H1 (cell line): ENCODE results near the gene TMEM229B.
A peak's percentile ranks its signal among the peaks of the same experiment; 100 is the strongest.

ENCODE experiments used
- BRCA1 ChIP-seq: IDR thresholded peaks from 2 replicates; pipeline ENCODE4 v1.6.1; 2012; ENCODE audit warnings: low read depth, low read length, improper control_type of control experiment
- EZH2 ChIP-seq: fragments of 200-600 bp; sonication (generic); IDR thresholded peaks from 2 replicates; pipeline ENCODE4 v1.7.1; 2012; ENCODE audit warnings: low read depth, mild to moderate bottlenecking, moderate library complexity, low read length, inconsistent platforms; ENCODE audit not compliant: severe bottlenecking
- HDAC6 ChIP-seq: IDR thresholded peaks from one replicate; pipeline ENCODE4 v1.7.1; 2012; ENCODE audit warnings: low read depth, mild to moderate bottlenecking, inconsistent platforms, low read length, moderate library complexity
- JUND ChIP-seq: IDR thresholded peaks from 2 replicates; pipeline ENCODE4 v1.6.1; 2011; ENCODE audit warnings: mild to moderate bottlenecking, improper control_type of control experiment, low read length
- POLR2AphosphoS5 ChIP-seq: IDR thresholded peaks from 2 replicates; pipeline ENCODE4 v1.6.1; 2011; ENCODE audit warnings: low read depth, low read length
- RAD21 ChIP-seq, 2 experiments: IDR thresholded peaks in 1 of 2; conservative IDR thresholded peaks in 1 of 2; 2 replicates each; pipeline ENCODE4 v1.6.1; 2011; ENCODE audit warnings: low read depth in 2 of 2, low read length in 2 of 2, improper control_type of control experiment in 1 of 2, inconsistent platforms in 1 of 2, mild to moderate bottlenecking in 1 of 2, moderate library complexity in 1 of 2
- RBBP5 ChIP-seq: IDR thresholded peaks from 2 replicates; pipeline ENCODE4 v1.7.1; 2012; ENCODE audit warnings: low read depth, mild to moderate bottlenecking, inconsistent platforms, low read length, moderate library complexity, borderline replicate concordance
- RNF2 ChIP-seq: fragments of 200-900, 300-1000 bp; sonication (generic); IDR thresholded peaks from 2 replicates; pipeline ENCODE4 v1.7.1; 2016; ENCODE audit warnings: borderline replicate concordance, low read depth, mild to moderate bottlenecking, antibody characterized with exemption, low read length; ENCODE audit not compliant: poor library complexity, severe bottlenecking; ENCODE audit errors: missing control alignments
- RXRA ChIP-seq: IDR thresholded peaks from 2 replicates; pipeline ENCODE4 v1.6.1; 2011; ENCODE audit warnings: low read depth, mild to moderate bottlenecking, low read length, moderate library complexity; ENCODE audit not compliant: insufficient read depth
- SUZ12 ChIP-seq: fragments of 200-600 bp; sonication (generic); IDR thresholded peaks from 2 replicates; pipeline ENCODE4 v1.6.1; 2012; ENCODE audit warnings: mild to moderate bottlenecking, inconsistent platforms, low read length, moderate library complexity, mixed read lengths
- ZNF274 ChIP-seq: IDR thresholded peaks from 2 replicates; pipeline ENCODE4 v1.7.0; 2012; ENCODE audit warnings: low read length, borderline replicate concordance; ENCODE audit errors: extremely low read depth
- TF ChIP-seq, protein P1 (sequence below), 3 experiments: IDR thresholded peaks; 1 replicate in 2 of 3; 2 replicates in 1 of 3; pipeline versions ENCODE4 v1.5.1 to v1.6.1; 2011; ENCODE audit warnings: low read length in 3 of 3, mild to moderate bottlenecking in 3 of 3, inconsistent platforms in 2 of 3, low read depth in 1 of 3, moderate library complexity in 1 of 3; ENCODE audit not compliant: insufficient read depth in 1 of 3; ENCODE audit errors: control extremely low read depth in 1 of 3
- TF ChIP-seq, protein P2 (sequence below): IDR thresholded peaks from 2 replicates; pipeline ENCODE4 v1.6.1; 2012; ENCODE audit warnings: inconsistent platforms
- TF ChIP-seq, protein P3 (sequence below): fragments of 300-600 bp; sonication (generic); IDR thresholded peaks from 2 replicates; pipeline ENCODE4 v1.7.1; 2012; ENCODE audit warnings: low read length, moderate library complexity, mild to moderate bottlenecking, inconsistent platforms; ENCODE audit not compliant: insufficient replicate concordance

DNA sequence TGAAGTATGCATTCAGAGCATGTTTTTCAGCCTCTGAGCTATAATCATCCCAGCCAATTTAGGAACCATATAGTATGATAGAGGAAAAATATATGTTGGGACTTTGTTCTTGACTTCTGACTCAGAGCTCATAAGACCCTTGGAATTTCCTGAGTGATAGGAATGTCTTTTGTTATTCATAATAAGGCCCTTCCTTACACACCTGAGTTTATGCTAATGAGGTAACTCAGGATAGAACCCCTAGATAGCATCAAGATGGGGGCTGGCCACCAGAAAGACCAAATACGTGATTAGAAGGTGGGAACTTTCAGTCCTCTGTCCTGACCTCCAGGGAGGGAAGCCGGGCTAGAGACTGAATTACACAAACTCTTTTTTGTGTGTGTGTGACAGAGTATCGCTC is 44.1 kb downstream of the TMEM229B start:
- TF ChIP-seq POLR2AphosphoS5, result no peak
- TF ChIP-seq RXRA, result no peak
- TF ChIP-seq, protein P1, sequence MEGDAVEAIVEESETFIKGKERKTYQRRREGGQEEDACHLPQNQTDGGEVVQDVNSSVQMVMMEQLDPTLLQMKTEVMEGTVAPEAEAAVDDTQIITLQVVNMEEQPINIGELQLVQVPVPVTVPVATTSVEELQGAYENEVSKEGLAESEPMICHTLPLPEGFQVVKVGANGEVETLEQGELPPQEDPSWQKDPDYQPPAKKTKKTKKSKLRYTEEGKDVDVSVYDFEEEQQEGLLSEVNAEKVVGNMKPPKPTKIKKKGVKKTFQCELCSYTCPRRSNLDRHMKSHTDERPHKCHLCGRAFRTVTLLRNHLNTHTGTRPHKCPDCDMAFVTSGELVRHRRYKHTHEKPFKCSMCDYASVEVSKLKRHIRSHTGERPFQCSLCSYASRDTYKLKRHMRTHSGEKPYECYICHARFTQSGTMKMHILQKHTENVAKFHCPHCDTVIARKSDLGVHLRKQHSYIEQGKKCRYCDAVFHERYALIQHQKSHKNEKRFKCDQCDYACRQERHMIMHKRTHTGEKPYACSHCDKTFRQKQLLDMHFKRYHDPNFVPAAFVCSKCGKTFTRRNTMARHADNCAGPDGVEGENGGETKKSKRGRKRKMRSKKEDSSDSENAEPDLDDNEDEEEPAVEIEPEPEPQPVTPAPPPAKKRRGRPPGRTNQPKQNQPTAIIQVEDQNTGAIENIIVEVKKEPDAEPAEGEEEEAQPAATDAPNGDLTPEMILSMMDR (IDR thresholded peaks at IDR 0.05; ENCODE audit: control extremely low read depth in 1 of 3, insufficient read depth in 1 of 3, low read depth in 1 of 3, low read length in 3 of 3), result no peak
- no peak for TF ChIP-seq ZNF274
- TF ChIP-seq RNF2, result no peak
- TF ChIP-seq, protein P2, sequence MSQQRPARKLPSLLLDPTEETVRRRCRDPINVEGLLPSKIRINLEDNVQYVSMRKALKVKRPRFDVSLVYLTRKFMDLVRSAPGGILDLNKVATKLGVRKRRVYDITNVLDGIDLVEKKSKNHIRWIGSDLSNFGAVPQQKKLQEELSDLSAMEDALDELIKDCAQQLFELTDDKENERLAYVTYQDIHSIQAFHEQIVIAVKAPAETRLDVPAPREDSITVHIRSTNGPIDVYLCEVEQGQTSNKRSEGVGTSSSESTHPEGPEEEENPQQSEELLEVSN, result no peak
- TF ChIP-seq RBBP5, result no peak
- TF ChIP-seq BRCA1, result no peak
- TF ChIP-seq JUND, result peak; percentile 12; the same call in 1 of the 2 replicates
- TF ChIP-seq SUZ12, result no peak
- TF ChIP-seq, protein P3, sequence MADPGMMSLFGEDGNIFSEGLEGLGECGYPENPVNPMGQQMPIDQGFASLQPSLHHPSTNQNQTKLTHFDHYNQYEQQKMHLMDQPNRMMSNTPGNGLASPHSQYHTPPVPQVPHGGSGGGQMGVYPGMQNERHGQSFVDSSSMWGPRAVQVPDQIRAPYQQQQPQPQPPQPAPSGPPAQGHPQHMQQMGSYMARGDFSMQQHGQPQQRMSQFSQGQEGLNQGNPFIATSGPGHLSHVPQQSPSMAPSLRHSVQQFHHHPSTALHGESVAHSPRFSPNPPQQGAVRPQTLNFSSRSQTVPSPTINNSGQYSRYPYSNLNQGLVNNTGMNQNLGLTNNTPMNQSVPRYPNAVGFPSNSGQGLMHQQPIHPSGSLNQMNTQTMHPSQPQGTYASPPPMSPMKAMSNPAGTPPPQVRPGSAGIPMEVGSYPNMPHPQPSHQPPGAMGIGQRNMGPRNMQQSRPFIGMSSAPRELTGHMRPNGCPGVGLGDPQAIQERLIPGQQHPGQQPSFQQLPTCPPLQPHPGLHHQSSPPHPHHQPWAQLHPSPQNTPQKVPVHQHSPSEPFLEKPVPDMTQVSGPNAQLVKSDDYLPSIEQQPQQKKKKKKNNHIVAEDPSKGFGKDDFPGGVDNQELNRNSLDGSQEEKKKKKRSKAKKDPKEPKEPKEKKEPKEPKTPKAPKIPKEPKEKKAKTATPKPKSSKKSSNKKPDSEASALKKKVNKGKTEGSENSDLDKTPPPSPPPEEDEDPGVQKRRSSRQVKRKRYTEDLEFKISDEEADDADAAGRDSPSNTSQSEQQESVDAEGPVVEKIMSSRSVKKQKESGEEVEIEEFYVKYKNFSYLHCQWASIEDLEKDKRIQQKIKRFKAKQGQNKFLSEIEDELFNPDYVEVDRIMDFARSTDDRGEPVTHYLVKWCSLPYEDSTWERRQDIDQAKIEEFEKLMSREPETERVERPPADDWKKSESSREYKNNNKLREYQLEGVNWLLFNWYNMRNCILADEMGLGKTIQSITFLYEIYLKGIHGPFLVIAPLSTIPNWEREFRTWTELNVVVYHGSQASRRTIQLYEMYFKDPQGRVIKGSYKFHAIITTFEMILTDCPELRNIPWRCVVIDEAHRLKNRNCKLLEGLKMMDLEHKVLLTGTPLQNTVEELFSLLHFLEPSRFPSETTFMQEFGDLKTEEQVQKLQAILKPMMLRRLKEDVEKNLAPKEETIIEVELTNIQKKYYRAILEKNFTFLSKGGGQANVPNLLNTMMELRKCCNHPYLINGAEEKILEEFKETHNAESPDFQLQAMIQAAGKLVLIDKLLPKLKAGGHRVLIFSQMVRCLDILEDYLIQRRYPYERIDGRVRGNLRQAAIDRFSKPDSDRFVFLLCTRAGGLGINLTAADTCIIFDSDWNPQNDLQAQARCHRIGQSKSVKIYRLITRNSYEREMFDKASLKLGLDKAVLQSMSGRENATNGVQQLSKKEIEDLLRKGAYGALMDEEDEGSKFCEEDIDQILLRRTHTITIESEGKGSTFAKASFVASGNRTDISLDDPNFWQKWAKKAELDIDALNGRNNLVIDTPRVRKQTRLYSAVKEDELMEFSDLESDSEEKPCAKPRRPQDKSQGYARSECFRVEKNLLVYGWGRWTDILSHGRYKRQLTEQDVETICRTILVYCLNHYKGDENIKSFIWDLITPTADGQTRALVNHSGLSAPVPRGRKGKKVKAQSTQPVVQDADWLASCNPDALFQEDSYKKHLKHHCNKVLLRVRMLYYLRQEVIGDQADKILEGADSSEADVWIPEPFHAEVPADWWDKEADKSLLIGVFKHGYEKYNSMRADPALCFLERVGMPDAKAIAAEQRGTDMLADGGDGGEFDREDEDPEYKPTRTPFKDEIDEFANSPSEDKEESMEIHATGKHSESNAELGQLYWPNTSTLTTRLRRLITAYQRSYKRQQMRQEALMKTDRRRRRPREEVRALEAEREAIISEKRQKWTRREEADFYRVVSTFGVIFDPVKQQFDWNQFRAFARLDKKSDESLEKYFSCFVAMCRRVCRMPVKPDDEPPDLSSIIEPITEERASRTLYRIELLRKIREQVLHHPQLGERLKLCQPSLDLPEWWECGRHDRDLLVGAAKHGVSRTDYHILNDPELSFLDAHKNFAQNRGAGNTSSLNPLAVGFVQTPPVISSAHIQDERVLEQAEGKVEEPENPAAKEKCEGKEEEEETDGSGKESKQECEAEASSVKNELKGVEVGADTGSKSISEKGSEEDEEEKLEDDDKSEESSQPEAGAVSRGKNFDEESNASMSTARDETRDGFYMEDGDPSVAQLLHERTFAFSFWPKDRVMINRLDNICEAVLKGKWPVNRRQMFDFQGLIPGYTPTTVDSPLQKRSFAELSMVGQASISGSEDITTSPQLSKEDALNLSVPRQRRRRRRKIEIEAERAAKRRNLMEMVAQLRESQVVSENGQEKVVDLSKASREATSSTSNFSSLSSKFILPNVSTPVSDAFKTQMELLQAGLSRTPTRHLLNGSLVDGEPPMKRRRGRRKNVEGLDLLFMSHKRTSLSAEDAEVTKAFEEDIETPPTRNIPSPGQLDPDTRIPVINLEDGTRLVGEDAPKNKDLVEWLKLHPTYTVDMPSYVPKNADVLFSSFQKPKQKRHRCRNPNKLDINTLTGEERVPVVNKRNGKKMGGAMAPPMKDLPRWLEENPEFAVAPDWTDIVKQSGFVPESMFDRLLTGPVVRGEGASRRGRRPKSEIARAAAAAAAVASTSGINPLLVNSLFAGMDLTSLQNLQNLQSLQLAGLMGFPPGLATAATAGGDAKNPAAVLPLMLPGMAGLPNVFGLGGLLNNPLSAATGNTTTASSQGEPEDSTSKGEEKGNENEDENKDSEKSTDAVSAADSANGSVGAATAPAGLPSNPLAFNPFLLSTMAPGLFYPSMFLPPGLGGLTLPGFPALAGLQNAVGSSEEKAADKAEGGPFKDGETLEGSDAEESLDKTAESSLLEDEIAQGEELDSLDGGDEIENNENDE, result no peak
- TF ChIP-seq RAD21 (IDR thresholded peaks at IDR 0.05 in 1 of 2, conservative IDR thresholded peaks at IDR 0.05 in 1 of 2; ENCODE audit: low read depth in 2 of 2, low read length in 2 of 2), result no peak
- TF ChIP-seq HDAC6, result no peak
- no peak for TF ChIP-seq EZH2
